ENCODE measurements around the gene ARL5A. TPM values are rescaled to one million over a fixed set of nuclear protein-coding genes. Genes with fewer than 3 reads are reported as not detected.
"Not testable (repeated sequence)": the region's sequence is repeated elsewhere in the genome, so short reads cannot be mapped to it uniquely, and the experiment has no call there.

The ARL5A gene
- total RNA-seq, 2 donors from 2014 or later = 32.0 to 46.5 TPM

DNA sequence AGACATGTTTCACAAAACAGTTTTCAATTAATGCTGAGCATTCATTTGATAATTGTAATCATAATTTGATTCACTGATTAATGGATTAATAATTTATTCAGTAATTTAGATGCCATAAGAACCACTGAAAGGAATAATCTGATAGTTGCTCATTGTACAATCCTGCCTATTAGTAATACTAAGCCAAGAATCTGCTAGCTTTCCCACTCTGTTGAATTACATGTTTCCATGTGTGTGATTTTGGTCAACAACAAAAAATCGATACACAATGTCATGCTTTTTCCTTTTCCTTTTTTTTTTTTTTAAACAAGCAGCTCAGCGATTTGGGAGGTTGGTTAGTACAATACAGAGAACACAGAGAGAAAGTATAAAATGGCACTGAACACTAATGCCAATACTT is 25.9 kb downstream of the ARL5A start:
- H3K4me1 ChIP-seq = no peaks in the 10 kb centered on the region
- no peaks in the 10 kb centered on the region for H3K9me3 ChIP-seq
- no peaks in the 10 kb centered on the region for H3K27me3 ChIP-seq
- DNase-seq = no peak
- H3K4me3 ChIP-seq = no peak overlapping the region
- H3K9ac ChIP-seq (ENCODE audit: low read depth in 2 of 2, low read length in 2 of 2) = no peak overlapping the region
- intact Hi-C loops (cut with DNase I) = no loop called here
- H3K27ac ChIP-seq = no peak overlapping the region
- no peak for TF ChIP-seq CTCF (IDR thresholded peaks at IDR 0.05)
- no peaks in the 10 kb centered on the region for H3K36me3 ChIP-seq

GRCh38 chr2:151799886-151800292 is 28.3 kb downstream of the ARL5A start:
- no peaks in the 10 kb centered on the region for H3K9me3 ChIP-seq
- H3K9ac ChIP-seq (ENCODE audit: low read depth in 2 of 2, low read length in 2 of 2) = no peak overlapping the region
- H3K4me1 ChIP-seq = no peaks in the 10 kb centered on the region
- intact Hi-C loops (cut with DNase I) = no loop called here
- TF ChIP-seq CTCF (IDR thresholded peaks at IDR 0.05) = no peak
- no peaks in the 10 kb centered on the region for H3K36me3 ChIP-seq
- H3K27ac ChIP-seq = no peak overlapping the region
- H3K4me3 ChIP-seq = no peak overlapping the region
- no peaks in the 10 kb centered on the region for H3K27me3 ChIP-seq
- no peak for DNase-seq

DNA sequence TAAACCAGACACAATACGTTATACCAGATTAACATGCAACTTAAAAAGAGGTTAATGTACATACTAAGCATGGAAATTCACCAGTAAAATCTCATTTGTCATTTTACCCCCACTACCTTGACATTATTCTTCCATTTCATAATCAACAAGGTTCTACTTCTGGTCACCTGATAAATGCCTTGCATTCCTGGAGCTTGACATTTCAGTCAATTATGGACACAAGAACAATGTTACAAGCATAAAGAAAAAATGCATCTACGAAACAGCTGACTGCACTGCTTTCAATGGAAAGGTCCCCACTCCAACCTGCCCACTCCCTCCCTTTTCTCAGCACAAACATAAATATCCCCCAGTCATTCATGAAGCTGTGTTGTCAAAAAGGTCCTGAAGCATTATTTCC is 31.4 kb downstream of the ARL5A start:
- TF ChIP-seq CTCF (IDR thresholded peaks at IDR 0.05) = no peak
- no peak for DNase-seq
- no peak overlapping the region for H3K9ac ChIP-seq (ENCODE audit: low read depth in 2 of 2, low read length in 2 of 2)
- intact Hi-C loops (cut with DNase I) = no loop called here
- no peak overlapping the region for H3K4me3 ChIP-seq
- H3K27me3 ChIP-seq = no peaks in the 10 kb centered on the region
- no peaks in the 10 kb centered on the region for H3K4me1 ChIP-seq
- no peaks in the 10 kb centered on the region for H3K36me3 ChIP-seq
- H3K9me3 ChIP-seq = no peaks in the 10 kb centered on the region
- H3K27ac ChIP-seq = no peak overlapping the region

DNA sequence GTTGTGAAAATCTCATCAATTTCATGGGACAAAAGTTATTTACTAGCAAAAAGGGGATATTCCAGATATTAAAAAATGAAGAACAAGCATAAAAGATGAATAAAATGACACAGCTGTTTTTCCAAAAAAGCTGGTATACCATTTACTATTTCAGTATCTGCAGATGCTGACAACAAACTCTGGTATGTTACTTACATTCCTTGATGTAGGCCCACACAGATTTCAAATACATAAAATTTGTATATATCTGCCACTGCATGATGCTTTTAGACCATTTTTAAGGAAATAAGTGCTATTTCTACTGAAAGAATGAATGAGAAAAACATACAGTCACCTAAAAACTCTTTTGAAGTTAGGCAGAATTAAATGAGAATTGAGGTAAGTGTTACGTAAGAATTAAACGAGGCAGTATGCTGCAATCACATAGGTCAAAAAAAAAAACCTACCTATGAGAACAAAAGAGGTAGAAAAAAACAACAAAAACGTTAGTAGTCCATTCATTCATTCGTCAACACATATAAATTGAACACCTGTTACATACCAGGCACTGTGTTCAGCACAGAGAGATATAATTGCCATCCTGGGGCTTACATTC is 32.5 kb downstream of the ARL5A start:
- no peak for DNase-seq
- intact Hi-C loops (cut with DNase I) = no loop called here
- TF ChIP-seq CTCF (IDR thresholded peaks at IDR 0.05) = no peak
- Histone ChIP-seq H3K4me1 (no peaks in the 10 kb centered on the region), H3K36me3 (no peaks in the 10 kb centered on the region), H3K9me3 (no peaks in the 10 kb centered on the region), H3K27me3 (no peaks in the 10 kb centered on the region), H3K9ac (ENCODE audit: low read depth in 2 of 2, low read length in 2 of 2) (no peak overlapping the region), H3K4me3 (no peak overlapping the region), H3K27ac (no peak overlapping the region)

- H3K27ac ChIP-seq; intact Hi-C loops (cut with DNase I); H3K4me1 ChIP-seq; H3K9ac ChIP-seq (ENCODE audit: low read depth in 2 of 2, low read length in 2 of 2); H3K27me3 ChIP-seq; H3K36me3 ChIP-seq; H3K4me3 ChIP-seq; H3K9me3 ChIP-seq; DNase-seq: not testable (repeated sequence)
Observed at GRCh38 chr2:151794422-151794821, 33.8 kb downstream of the ARL5A start.

DNA sequence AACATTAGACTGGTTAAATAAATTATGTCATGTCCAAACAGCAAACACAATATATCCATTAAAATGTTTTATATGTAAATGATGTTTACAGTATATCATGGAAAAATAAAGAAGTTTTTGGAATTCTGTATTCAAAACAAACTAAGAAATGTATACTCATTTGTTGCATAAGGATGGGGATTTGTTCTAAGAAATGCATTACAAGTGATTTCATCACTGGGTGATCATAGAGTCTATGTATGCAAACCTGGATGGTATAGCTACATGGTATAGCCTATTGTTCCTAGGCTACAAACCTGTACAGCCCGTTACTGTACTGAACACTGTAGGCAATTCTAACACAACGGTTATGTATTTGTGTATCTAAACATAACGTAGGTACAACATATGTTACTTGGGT is 35.1 kb downstream of the ARL5A start:
- Histone ChIP-seq H3K4me3 (no peak overlapping the region), H3K27ac (no peak overlapping the region), H3K9me3 (no peaks in the 10 kb centered on the region), H3K36me3 (no peaks in the 10 kb centered on the region), H3K27me3 (no peaks in the 10 kb centered on the region), H3K9ac (ENCODE audit: low read depth in 2 of 2, low read length in 2 of 2) (no peak overlapping the region), H3K4me1 (no peaks in the 10 kb centered on the region)
- intact Hi-C loops (cut with DNase I) = no loop called here
- no peak for DNase-seq
- no peak for TF ChIP-seq CTCF (IDR thresholded peaks at IDR 0.05)
